Brain microvascular endothelial cell (primary cell): ENCODE data around the gene NRDC.

Experiments
- DNase-seq: peaks from one replicate; pipeline ENCODE4 v3.0.0-alpha.2; 2020
- H3K27ac ChIP-seq: fragments of 250-450 bp; sonication (Bioruptor Pico); 2 replicates; pipeline ENCODE4 v1.5.1; 2020; ENCODE audit warnings: mild to moderate bottlenecking, moderate library complexity
- H3K27me3 ChIP-seq: fragments of 250-450 bp; sonication (Bioruptor Pico); replicated peaks from 2 replicates; pipeline ENCODE4 v1.5.1; 2020; ENCODE audit warnings: mild to moderate bottlenecking
- H3K36me3 ChIP-seq: fragments of 250-450 bp; sonication (Bioruptor Pico); replicated peaks from 2 replicates; pipeline ENCODE4 v1.5.1; 2020; ENCODE audit warnings: mild to moderate bottlenecking
- H3K4me3 ChIP-seq: 2 replicates; pipeline ENCODE4 v1.5.1; 2011; ENCODE audit warnings: low read depth, mild to moderate bottlenecking, control low read depth, low read length, moderate library complexity
- CTCF ChIP-seq: IDR thresholded peaks from 2 replicates; pipeline ENCODE4 v1.5.1; 2011; ENCODE audit warnings: low read depth, mild to moderate bottlenecking, moderate library complexity, low read length, control low read depth, inconsistent platforms; ENCODE audit errors: missing control alignments
- in situ Hi-C: cut with HindIII; loops from 2 replicates; pipeline ENCODE4 v1.10.0; 2017; ENCODE audit warnings: low sequenced_read_pairs, low pct_ligation_motif_present

NRDC gene

GRCh38 chr1:51749151-51749550 is 129.4 kb downstream of the NRDC start:
- H3K36me3 ChIP-seq, result peaks cover 9% of the 10 kb centered on the region
- in situ Hi-C loops, result no loop called here
- H3K27me3 ChIP-seq, result no peaks in the 10 kb centered on the region
- DNase-seq, result no peak
- TF ChIP-seq CTCF, result no peak
- H3K4me3 ChIP-seq, result no peak overlapping the region
- no peak overlapping the region for H3K27ac ChIP-seq

DNA sequence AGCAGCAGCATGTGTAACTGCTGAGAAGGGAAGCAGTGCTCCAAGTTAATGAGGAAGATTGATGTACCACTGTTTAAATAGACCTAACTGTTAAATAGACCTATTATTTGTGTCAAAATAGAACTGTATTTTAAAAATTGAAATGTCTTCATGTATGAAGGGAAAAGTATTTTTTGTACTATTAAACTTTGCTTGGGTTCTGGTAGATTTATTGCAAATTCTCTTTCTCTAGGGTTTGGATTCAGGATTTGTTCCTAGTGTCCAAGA is 133.3 kb downstream of the NRDC start:
- Histone ChIP-seq H3K27me3 (no peaks in the 10 kb centered on the region), H3K27ac (no peak overlapping the region), H3K4me3 (no peak overlapping the region), H3K36me3 (no peaks in the 10 kb centered on the region)
- no peak for TF ChIP-seq CTCF
- DNase-seq, result no peak
- in situ Hi-C loops, result no loop called here

GRCh38 chr1:51744506-51745303 is 133.8 kb downstream of the NRDC start:
- in situ Hi-C loops, result no loop called here
- Histone ChIP-seq H3K27me3 (no peaks in the 10 kb centered on the region), H3K36me3 (no peaks in the 10 kb centered on the region), H3K27ac (no peak overlapping the region), H3K4me3 (no peak overlapping the region)
- no peak for DNase-seq
- TF ChIP-seq CTCF, result no peak

DNA sequence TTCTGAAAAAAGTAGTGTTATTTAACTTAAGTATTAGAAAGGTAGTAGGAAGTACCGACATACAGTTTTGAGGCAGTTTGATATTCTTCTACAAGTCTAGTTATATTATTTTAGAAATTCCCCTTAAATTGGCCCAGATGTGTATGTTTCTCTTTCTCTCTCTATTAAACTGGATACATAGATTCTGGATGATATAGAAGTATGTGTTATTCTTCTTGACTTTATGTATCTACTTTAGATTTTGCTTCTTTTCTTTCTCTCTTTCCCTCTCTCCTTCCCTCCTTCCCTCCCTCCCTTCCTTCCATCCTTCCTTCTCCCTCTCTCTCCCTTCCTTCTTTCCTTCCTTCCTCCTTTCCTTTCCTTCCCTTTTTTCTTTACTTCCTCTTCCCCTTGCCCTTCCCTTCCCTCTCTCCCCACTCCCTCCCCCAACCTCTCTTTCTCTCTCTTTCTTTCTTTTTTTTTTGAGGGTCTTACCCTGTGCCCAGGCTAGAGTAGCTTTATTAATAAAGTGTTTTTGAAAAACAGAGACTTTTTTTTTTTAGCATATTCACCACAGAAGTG is 137.3 kb downstream of the NRDC start:
- H3K27ac ChIP-seq, result no peak overlapping the region
- no peaks in the 10 kb centered on the region for H3K27me3 ChIP-seq
- no peak for DNase-seq
- no peaks in the 10 kb centered on the region for H3K36me3 ChIP-seq
- TF ChIP-seq CTCF, result no peak
- H3K4me3 ChIP-seq, result no peak overlapping the region
- in situ Hi-C loops, result no loop called here

GRCh38 chr1:51740652-51741051 is 137.9 kb downstream of the NRDC start:
- H3K36me3 ChIP-seq, result no peaks in the 10 kb centered on the region
- in situ Hi-C loops, result no loop called here

More at GRCh38 chr1:51740652-51741051, 137.9 kb downstream of the NRDC start:
- H3K4me3 ChIP-seq, result no peak overlapping the region
- no peaks in the 10 kb centered on the region for H3K27me3 ChIP-seq
- no peak overlapping the region for H3K27ac ChIP-seq
- TF ChIP-seq CTCF, result no peak
- DNase-seq, result no peak
